GM12878 (cell line): ENCODE data around the gene PLEKHD1. TPM values are rescaled to one million over a fixed set of nuclear protein-coding genes. Genes with fewer than 3 reads are reported as not detected.

Experiments used
- ATAC-seq: fragments of 200-7000 bp; cut with Tn5 transposase; 3 replicates; pipeline ENCODE4 v1.9.1; 2020; ENCODE audit warnings: mild to moderate bottlenecking, moderate library complexity
- BruUV-seq: library from RNA; stranded (reverse); fragments of 400-500 nt; replicated peaks from 2 replicates; lab custom pipeline; 2021; lab: Mats Ljungman, UMichigan
- CTCF ChIA-PET: fragments of 300-600 bp; sonication (Branson Sonifier 250); formaldehyde crosslinking; extraction: SDS; loops from one replicate; lab custom pipeline; 2021; ENCODE audit warnings: inconsistent platforms; lab: Yijun Ruan, JAX
- POLR2A ChIA-PET: fragments of 350-600 bp; formaldehyde crosslinking; extraction: SDS; loops from one replicate; lab custom pipeline; 2021; ENCODE audit warnings: inconsistent platforms; lab: Charles Lee
- RAD21 ChIA-PET: fragments of 300-600 bp; sonication (Branson Sonifier 250); formaldehyde crosslinking; loops from one replicate; lab custom pipeline; 2023; ENCODE audit warnings: antibody characterized with exemption; ENCODE audit not compliant: unreplicated experiment; lab: Charles Lee
- SMC1A ChIA-PET: fragments of 300-600 bp; sonication (Branson Sonifier 250); formaldehyde crosslinking; loops from one replicate; lab custom pipeline; 2023; ENCODE audit not compliant: unreplicated experiment, uncharacterized antibody; lab: Charles Lee
- DNase-seq: peaks from one replicate; pipeline ENCODE4 v3.0.0-alpha.2; 2011; ENCODE audit warnings: low read depth, low spot score
- FAIRE-seq: peaks from 3 replicates; lab custom pipeline; 2011; peaks lifted over from hg19 to GRCh38; lab: Jason Lieb, UNC
- H2AFZ ChIP-seq: 2 replicates; pipeline ENCODE4 v1.6.0; 2011; ENCODE audit warnings: low read depth, low read length, control low read depth; ENCODE audit not compliant: control insufficient read depth
- H3K27ac ChIP-seq: 2 replicates; pipeline ENCODE4 v1.5.1; 2011; ENCODE audit warnings: control low read depth; ENCODE audit not compliant: control insufficient read depth, insufficient read depth
- H3K27me3 ChIP-seq, 2 experiments: replicated peaks in 1 of 2; 2 replicates each; pipeline versions ENCODE4 v1.6.0 to v1.6.1; 2011; ENCODE audit warnings: low read length in 1 of 2; ENCODE audit not compliant: control insufficient read depth in 2 of 2, insufficient read depth in 2 of 2
- H3K36me3 ChIP-seq, 2 experiments: 2 replicates each; pipeline ENCODE4 v1.5.1; 2011; ENCODE audit warnings: low read length in 1 of 2; ENCODE audit not compliant: control insufficient read depth in 2 of 2, insufficient read depth in 2 of 2
- H3K4me1 ChIP-seq: 2 replicates; pipeline ENCODE4 v1.6.1; 2011; ENCODE audit warnings: mild to moderate bottlenecking, low read length, moderate library complexity, mixed read lengths; ENCODE audit not compliant: control insufficient read depth, insufficient read depth
- H3K4me2 ChIP-seq: 2 replicates; pipeline ENCODE4 v1.6.0; 2011; ENCODE audit warnings: control low read depth; ENCODE audit not compliant: control insufficient read depth, insufficient read depth
- H3K4me3 ChIP-seq: fragments of 200-600 bp; sonication (generic); 2 replicates; pipeline ENCODE4 v1.5.1; 2016
- H3K79me2 ChIP-seq: 2 replicates; pipeline ENCODE4 v1.6.0; 2011; ENCODE audit warnings: low read length; ENCODE audit not compliant: control insufficient read depth, insufficient read depth
- H3K9ac ChIP-seq: 2 replicates; pipeline ENCODE4 v1.8.0; 2011; ENCODE audit warnings: low read length, control low read depth, mixed read lengths; ENCODE audit not compliant: control insufficient read depth, insufficient read depth
- H3K9me3 ChIP-seq: replicated peaks from 3 replicates; pipeline ENCODE4 v1.5.1; 2011; ENCODE audit warnings: mild to moderate bottlenecking, low read length; ENCODE audit not compliant: control insufficient read depth, insufficient read depth
- H4K20me1 ChIP-seq: 2 replicates; pipeline ENCODE4 v1.6.0; 2011; ENCODE audit not compliant: control insufficient read depth, insufficient read depth
- BACH1 ChIP-seq: fragments of 450-650 bp; IDR thresholded peaks from 2 replicates; pipeline ENCODE4 v1.6.1; 2017; ENCODE audit warnings: mild to moderate bottlenecking, borderline replicate concordance
- BHLHE40 ChIP-seq, 2 experiments: fragments of 450-650 bp in 1 of 2; IDR thresholded peaks; 2 replicates each; pipeline ENCODE4 v1.6.1; 2011 to 2017; ENCODE audit warnings: low read depth in 2 of 2, borderline replicate concordance in 1 of 2, improper control_type of control experiment in 1 of 2, low read length in 1 of 2, mild to moderate bottlenecking in 1 of 2
- EED ChIP-seq: sonication (generic); IDR thresholded peaks from 2 replicates; pipeline ENCODE4 v1.6.1; 2016; ENCODE audit warnings: antibody characterized with exemption, low read depth
- ESRRA ChIP-seq: IDR thresholded peaks from 2 replicates; pipeline ENCODE4 v1.6.1; 2012; ENCODE audit warnings: mild to moderate bottlenecking, low read length, improper control_type of control experiment
- EZH2 ChIP-seq: IDR thresholded peaks from 2 replicates; pipeline ENCODE4 v1.6.1; 2012; ENCODE audit warnings: low read depth, mild to moderate bottlenecking, control low read depth, inconsistent platforms, low read length, borderline replicate concordance; ENCODE audit not compliant: control insufficient read depth
- FOXM1 ChIP-seq: IDR thresholded peaks from 2 replicates; pipeline ENCODE4 v1.6.1; 2012; ENCODE audit warnings: low read depth, mild to moderate bottlenecking, inconsistent platforms, low read length, moderate library complexity
- HDAC2 ChIP-seq: fragments of 200-600 bp; sonication (generic); IDR thresholded peaks from 2 replicates; pipeline ENCODE4 v1.6.1; 2017
- KAT2A ChIP-seq: conservative IDR thresholded peaks from 2 replicates; pipeline ENCODE4 v1.6.1; 2011; ENCODE audit warnings: low read depth, low read length; ENCODE audit not compliant: control insufficient read depth
- TARDBP ChIP-seq: IDR thresholded peaks from 2 replicates; pipeline ENCODE4 v1.6.1; 2016; ENCODE audit warnings: borderline replicate concordance
- YY1 ChIP-seq: IDR thresholded peaks from 2 replicates; pipeline ENCODE4 v1.6.1; 2011; ENCODE audit warnings: low read depth, mild to moderate bottlenecking, low read length
- WGBS: methylation state at CpG from one replicate; pipeline ENCODE4 v1.1.6; 2016; ENCODE audit warnings: low lambda C conversion rate; ENCODE audit not compliant: insufficient replicate concordance, insufficient coverage; ENCODE audit errors: missing lambda C conversion rate; 5-methylcytosine and 5-hydroxymethylcytosine counted together
- in situ Hi-C: fragments of 300-500 bp; cut with MboI; formaldehyde crosslinking; loops from 9 replicates; pipeline ENCODE4 v1.14.3; 2018; ENCODE audit warnings: mixed read lengths
- intact Hi-C: fragments of 100-400 bp; cut with micrococcal nuclease; formaldehyde crosslinking; loops from one replicate; pipeline ENCODE4 v1.14.2; 2022; ENCODE audit not compliant: unreplicated experiment
- polyA plus RNA-seq, 11 experiments: library from polyadenylated mRNA; depleted of rRNA in 4 of 11; unstranded in 6 of 11; stranded (reverse) in 5 of 11; fragments of >200 nt; fragmentation: Nextera tagmentation in 4 of 11; fragmentation: Illumina TruSeq in 1 of 11; extraction: Ambion mirVana in 4 of 11; extraction: Trizol in 1 of 11; gene quantifications; 1 replicate in 1 of 11; 2 replicates in 10 of 11; pipeline versions ENCODE4 v1.2.1 to v1.2.3, GENCODE V29; 2011 to 2016; ENCODE audit warnings: inconsistent platforms in 2 of 11, missing spikeins in 2 of 11, low read depth in 1 of 11
- total RNA-seq, 4 experiments: library from RNA; depleted of rRNA in 3 of 4; stranded (reverse); fragments of >200 nt in 3 of 4; fragmentation: Illumina TruSeq in 1 of 4; extraction: Trizol in 1 of 4; gene quantifications; 2 replicates each; pipeline versions ENCODE4 v1.2.1 to v1.2.3, GENCODE V29; 2013 to 2021
- TF ChIP-seq, protein P1 (sequence below): fragments of 450-650 bp; IDR thresholded peaks from 2 replicates; pipeline ENCODE4 v1.6.1; 2017; ENCODE audit warnings: antibody characterized with exemption, mild to moderate bottlenecking, moderate library complexity

The PLEKHD1 gene
- total and polyA plus RNA-seq, 10 of the 15 experiments (the other 5 are each of a cell fraction or from before 2014, with no cell fraction given) = 0.01 to 0.08 (median 0.04) TPM; not detected in 6

GRCh38 chr14:69459122-69459521 is 25.4 kb upstream of the PLEKHD1 start:
- Histone ChIP-seq H3K9ac (no peak overlapping the region), H3K27ac (no peak overlapping the region), H3K4me2 (no peak overlapping the region), H3K4me1 (no peaks in the 10 kb centered on the region), H3K9me3 (no peaks in the 10 kb centered on the region), H3K4me3 (no peak overlapping the region), H4K20me1 (no peaks in the 10 kb centered on the region), H3K27me3 (no peaks in the 10 kb centered on the region), H3K79me2 (no peaks in the 10 kb centered on the region), H3K36me3 (peaks cover 3 to 20% of the 10 kb centered on the region in 2 experiments), H2AFZ (no peak overlapping the region)
- RAD21 ChIA-PET = interaction anchor here (0.6 to 3.3 kb wide), 27 partner anchors 9 to 327 kb away, joined by 3 to 55 read pairs (median 5); partner anchors contain the start of genes ERH, GALNT16 and SLC39A9
- CTCF ChIA-PET = interaction anchor here (0.8 to 7.6 kb wide), 36 partner anchors 9 to 1699 kb away, joined by 3 to 126 read pairs (median 5); partner anchors contain the start of genes ERH and SLC39A9
- no TSS peak for BruUV-seq
- SMC1A ChIA-PET = interaction anchor here (0.6 to 3.8 kb wide), 42 partner anchors 8 to 329 kb away, joined by 3 to 62 read pairs (median 6); partner anchors contain the start of genes ERH and SLC39A9
- FAIRE-seq = no peak
- intact Hi-C loops (no loop called here), in situ Hi-C loops (no loop called here)
- TF ChIP-seq KAT2A = no peak
- TF ChIP-seq TARDBP = no peak
- TF ChIP-seq FOXM1 = no peak
- no peak for TF ChIP-seq ESRRA
- TF ChIP-seq BACH1 = no peak
- TF ChIP-seq, protein P1, sequence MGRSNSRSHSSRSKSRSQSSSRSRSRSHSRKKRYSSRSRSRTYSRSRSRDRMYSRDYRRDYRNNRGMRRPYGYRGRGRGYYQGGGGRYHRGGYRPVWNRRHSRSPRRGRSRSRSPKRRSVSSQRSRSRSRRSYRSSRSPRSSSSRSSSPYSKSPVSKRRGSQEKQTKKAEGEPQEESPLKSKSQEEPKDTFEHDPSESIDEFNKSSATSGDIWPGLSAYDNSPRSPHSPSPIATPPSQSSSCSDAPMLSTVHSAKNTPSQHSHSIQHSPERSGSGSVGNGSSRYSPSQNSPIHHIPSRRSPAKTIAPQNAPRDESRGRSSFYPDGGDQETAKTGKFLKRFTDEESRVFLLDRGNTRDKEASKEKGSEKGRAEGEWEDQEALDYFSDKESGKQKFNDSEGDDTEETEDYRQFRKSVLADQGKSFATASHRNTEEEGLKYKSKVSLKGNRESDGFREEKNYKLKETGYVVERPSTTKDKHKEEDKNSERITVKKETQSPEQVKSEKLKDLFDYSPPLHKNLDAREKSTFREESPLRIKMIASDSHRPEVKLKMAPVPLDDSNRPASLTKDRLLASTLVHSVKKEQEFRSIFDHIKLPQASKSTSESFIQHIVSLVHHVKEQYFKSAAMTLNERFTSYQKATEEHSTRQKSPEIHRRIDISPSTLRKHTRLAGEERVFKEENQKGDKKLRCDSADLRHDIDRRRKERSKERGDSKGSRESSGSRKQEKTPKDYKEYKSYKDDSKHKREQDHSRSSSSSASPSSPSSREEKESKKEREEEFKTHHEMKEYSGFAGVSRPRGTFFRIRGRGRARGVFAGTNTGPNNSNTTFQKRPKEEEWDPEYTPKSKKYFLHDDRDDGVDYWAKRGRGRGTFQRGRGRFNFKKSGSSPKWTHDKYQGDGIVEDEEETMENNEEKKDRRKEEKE = no peak
- no peak for TF ChIP-seq HDAC2
- no peak for TF ChIP-seq YY1
- no peak for TF ChIP-seq EED
- no peak for TF ChIP-seq EZH2
- TF ChIP-seq BHLHE40 (IDR thresholded peaks at IDR 0.05; ENCODE audit: borderline replicate concordance in 1 of 2, low read depth in 2 of 2, low read length in 1 of 2) = no peak
- ATAC-seq = no peak
- POLR2A ChIA-PET = interaction anchor here (0.6 to 1.2 kb wide), 7 partner anchors 14 to 178 kb away, joined by 3 to 4 read pairs (median 3); no protein-coding TSS in a partner anchor
- DNase-seq = no peak
- WGBS = 96% methylated on average over 1 of the region's 1 CpG
